Stimulated activated CD4-positive, alpha-beta T cell treated with anti-CD3 and anti-CD28 coated beads, TNF-alpha, amount 100 ng/mL, for 4 hours (primary cell): ENCODE results near the gene PI16.
"Not testable (repeated sequence)": the region's sequence is repeated elsewhere in the genome, so short reads cannot be mapped to it uniquely, and the experiment has no call there.

Source experiments
- DNase-seq, 3 experiments: peaks; one replicate each; pipeline ENCODE4 v3.0.0-alpha.2; 2020; ENCODE audit warnings: low read depth in 3 of 3

PI16 gene

GRCh38 chr6:36929152-36929551, 25.4 kb upstream of the PI16 start:
- no peak for DNase-seq

GRCh38 chr6:36929607-36930006, 24.9 kb upstream of the PI16 start:
- no peak for DNase-seq

GRCh38 chr6:36930483-36930882, 24.1 kb upstream of the PI16 start:
- no peak for DNase-seq

GRCh38 chr6:36933102-36933501, 21.4 kb upstream of the PI16 start:
- no peak for DNase-seq

- DNase-seq, result no peak
Observed at GRCh38 chr6:36933519-36933918, 21.0 kb upstream of the PI16 start.

- no peak for DNase-seq
Observed at GRCh38 chr6:36934901-36935300, 19.6 kb upstream of the PI16 start.

- no peak for DNase-seq
Observed at GRCh38 chr6:36936824-36937223, 17.7 kb upstream of the PI16 start.

GRCh38 chr6:36937896-36938295, 16.6 kb upstream of the PI16 start:
- no peak for DNase-seq

- DNase-seq, result no peak
Observed at GRCh38 chr6:36938536-36938935, 16.0 kb upstream of the PI16 start.

- DNase-seq, result not testable (repeated sequence)
Observed at GRCh38 chr6:36939005-36939404, 15.5 kb upstream of the PI16 start.

GRCh38 chr6:36940027-36940426, 14.5 kb upstream of the PI16 start:
- DNase-seq, result no peak

- not testable (repeated sequence) for DNase-seq
Observed at GRCh38 chr6:36941561-36941960, 13.0 kb upstream of the PI16 start.

GRCh38 chr6:36942329-36942728, 12.2 kb upstream of the PI16 start:
- DNase-seq, result not testable (repeated sequence)

GRCh38 chr6:36944650-36945049, 9.9 kb upstream of the PI16 start:
- no peak for DNase-seq

GRCh38 chr6:36945301-36945700, 9.2 kb upstream of the PI16 start:
- no peak for DNase-seq

- no peak for DNase-seq
Observed at GRCh38 chr6:36946526-36946925, 8.0 kb upstream of the PI16 start.

GRCh38 chr6:36947570-36948351, 6.8 kb upstream of the PI16 start:
- DNase-seq, result no peak

GRCh38 chr6:36949076-36949475, 5.5 kb upstream of the PI16 start:
- not testable (repeated sequence) for DNase-seq

GRCh38 chr6:36949636-36950035, 4.9 kb upstream of the PI16 start:
- no peak for DNase-seq

- no peak for DNase-seq
Observed at GRCh38 chr6:36953931-36954261, 642 bp upstream of the PI16 start.

- no peak for DNase-seq
Observed at GRCh38 chr6:36955136-36955535, 598 bp downstream of the PI16 start.

- no peak for DNase-seq
Observed at GRCh38 chr6:36955671-36956445, 1.3 kb downstream of the PI16 start.

- DNase-seq, result no peak
Observed at GRCh38 chr6:36956446-36956820, 1.9 kb downstream of the PI16 start.
